ENCODE data around the gene DCHS2. TPM values are rescaled to one million over a fixed set of nuclear protein-coding genes. Genes with fewer than 3 reads are reported as not detected.

DCHS2 gene
- total RNA-seq, 1 experiment from 2014 or later, result 0.40 TPM

DNA sequence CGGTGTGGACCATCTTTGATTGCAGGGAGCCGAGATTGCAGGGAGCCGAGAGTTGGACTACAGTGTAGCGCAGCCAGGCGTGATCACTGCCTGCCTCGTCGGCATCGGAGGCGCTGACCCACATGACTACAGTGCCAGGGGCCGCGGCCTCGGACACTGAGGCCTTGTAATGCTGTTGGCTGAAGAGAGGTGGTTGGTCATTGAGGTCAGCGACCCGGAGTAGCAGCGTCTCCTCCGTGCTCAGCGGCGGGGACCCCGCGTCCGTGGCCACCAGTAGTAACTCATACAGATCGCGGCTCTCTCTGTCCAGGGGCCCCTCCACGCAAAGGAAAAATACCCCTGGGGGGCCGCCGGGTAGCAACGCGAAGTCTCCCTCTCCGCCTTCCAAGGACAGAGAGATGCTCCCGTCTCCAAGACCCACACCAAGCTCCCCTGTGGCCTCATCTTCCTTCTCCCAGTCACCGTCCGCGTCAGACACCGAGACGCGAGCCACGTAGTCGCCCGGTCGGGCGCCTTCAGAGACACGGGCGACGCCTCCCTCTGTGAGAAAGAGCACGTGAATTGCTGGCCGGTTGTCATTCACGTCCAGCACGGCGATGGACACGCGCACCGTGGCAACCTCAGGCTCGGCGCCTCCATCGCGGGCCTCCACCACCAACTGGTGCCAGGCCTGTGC, 1.9 kb downstream of the DCHS2 start:
- no peak for DNase-seq (ENCODE audit: low read depth)

DNA sequence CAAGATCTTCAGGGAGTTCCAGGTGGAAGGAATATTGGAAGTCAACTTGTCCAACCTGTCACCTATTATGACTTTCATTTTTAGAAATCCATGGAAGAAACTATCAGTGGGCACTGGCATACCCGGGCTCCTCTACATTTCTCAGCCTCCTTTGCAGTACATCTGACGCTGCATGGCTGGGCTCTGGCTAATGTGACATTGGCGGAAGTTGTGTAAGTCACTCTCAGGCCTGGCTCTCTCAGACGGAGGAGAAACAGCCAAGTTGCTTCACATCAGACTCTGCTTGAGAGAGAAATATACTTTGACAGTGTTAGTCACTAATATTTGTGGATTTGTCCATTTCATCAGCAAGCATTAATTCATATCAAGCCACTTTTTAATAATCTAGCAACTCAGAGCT, 4.5 kb downstream of the DCHS2 start:
- no peak for DNase-seq (ENCODE audit: low read depth)

DNA sequence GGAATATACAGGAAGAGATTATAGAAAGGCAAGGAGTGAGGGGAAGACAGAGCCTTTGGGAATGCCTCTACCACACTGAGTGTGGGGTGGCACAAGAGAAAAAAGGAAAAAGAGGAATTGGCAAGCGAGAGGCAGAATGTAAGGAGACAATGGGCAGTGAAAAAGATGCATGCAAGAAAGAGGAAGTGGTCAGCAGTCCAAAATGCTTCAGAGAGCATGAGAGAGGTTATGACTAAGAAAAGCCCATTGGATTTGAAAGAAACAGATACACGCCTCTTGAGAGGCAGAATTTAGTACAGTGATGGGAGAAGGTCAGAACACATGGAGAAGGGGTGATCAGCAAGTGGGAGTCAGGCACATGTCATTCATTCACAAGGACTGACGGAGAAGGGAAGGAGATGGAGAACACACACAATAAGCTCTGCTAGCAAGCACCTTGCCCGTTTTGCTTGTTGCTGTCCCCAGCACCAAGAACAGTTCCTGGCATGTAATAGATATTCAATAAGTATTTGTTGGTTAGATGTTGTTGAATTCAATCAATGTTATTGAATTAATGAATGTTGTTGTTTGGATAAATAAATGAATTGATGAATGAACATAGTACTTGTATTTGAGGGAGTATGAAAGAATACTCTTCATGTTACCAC, 6.3 kb downstream of the DCHS2 start:
- no peak for DNase-seq (ENCODE audit: low read depth)

DNA sequence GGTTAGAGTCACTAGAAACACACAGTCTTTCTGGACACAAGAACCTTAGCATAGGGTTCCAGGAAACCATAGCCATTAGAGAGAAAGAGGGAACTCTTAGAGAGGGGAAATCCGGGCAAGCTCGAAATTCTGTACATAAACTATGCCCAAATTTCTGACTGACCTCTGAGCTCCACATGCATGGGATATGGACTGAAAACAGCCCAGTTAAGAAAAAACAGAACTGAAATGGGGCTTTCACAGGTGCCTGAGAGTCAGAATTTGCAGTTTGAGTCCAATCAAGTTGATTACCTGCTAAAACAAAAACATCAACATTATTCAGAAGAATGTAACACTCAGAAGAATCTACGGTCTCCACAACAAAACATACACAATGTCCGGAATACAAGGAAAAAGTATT, 13.1 kb downstream of the DCHS2 start:
- no peak for DNase-seq (ENCODE audit: low read depth)

DNA sequence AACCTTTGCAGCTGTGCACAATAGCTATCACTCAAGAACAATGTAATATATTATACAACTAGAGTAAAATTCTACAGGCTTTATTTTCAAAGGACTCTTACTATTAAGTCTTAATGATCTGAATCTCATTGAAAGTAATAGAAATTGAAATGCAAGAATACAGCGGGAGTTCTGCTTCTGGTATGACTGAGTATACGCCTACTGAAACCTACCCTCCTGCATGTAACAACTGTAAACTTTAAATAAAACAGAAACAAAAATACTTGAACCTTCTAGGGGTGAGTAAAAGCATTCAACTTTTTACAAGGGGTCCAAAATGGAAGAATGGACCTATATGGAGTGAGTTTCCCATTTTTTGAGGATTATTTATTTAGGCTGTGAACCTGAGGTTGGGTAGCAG, 13.5 kb downstream of the DCHS2 start:
- no peak for DNase-seq (ENCODE audit: low read depth)

DNA sequence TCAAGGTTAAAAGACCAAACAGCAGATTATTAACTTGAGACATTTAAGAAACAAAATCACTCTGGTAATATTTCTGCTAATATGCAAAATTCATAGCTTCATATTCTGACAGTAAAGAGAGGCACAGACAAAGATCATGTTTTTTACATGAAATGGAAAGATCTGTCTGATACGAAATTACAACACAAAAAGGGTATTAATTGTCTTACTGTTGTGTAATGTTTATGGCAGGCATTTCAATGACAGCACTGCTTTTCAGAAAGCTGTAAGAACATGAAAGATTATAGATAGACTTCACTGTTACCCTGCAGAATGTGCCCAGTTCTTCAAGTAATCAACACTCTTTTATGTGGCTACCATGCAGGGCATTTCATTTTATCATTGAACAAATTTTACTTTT, 15.4 kb downstream of the DCHS2 start:
- DNase-seq (ENCODE audit: low read depth), result no peak

DNA sequence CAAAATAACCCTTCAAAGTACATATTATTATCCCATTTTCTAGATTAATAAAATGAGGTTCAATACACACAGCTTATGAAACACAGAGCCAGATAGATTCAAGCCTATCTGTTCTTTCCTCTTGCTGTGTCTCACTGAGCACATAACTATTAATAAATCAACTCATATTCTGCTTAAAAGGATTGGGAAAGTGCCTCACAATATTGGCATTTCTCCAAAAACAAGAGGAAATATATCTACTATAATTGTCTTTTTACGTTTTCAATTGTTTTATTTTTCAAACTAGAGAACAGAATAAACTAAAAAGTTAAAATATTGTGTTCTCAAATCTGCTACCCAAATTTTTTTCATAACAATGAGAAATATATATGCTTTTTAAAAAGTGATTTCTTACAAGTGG, 15.8 kb downstream of the DCHS2 start:
- DNase-seq (ENCODE audit: low read depth), result no peak

DNA sequence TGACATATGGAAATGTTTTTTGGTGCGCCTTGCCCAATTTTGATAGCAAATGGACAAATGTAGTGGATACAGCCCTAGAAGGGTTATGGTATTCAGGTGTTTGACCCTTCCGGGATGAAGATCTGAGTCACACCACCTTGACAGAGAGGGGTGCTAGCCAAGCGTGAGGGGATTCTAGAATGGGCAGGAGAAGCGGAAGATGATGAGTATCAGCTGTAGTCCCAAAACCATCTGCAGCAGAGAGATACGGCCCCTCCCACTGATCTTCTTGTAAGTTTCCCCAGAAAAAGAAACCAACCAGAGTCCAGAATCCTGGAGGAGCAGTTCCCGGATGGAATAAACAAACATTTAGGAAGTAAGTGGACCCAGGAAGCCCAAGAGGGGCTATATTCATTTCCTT, 18.1 kb downstream of the DCHS2 start:
- DNase-seq (ENCODE audit: low read depth), result no peak

DNA sequence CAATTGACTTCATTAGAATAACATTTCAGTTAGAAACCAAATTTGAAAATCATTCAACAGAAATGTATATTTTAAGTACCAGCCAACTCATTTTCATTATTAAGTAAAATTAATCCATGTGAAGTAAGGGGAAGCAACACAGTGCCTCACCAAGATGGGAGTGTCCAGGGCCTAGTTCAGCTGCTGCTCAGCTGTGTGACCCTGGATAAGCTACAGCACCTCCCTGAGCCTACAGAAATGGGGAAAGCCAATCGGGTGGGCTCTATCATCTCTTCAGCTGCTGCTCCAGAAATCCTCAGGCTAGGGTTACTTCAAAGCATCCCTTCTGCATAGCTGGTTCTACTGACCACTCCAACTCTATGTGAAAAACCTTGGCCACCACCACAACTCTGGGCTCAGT, 18.7 kb downstream of the DCHS2 start:
- no peak for DNase-seq (ENCODE audit: low read depth)

DNA sequence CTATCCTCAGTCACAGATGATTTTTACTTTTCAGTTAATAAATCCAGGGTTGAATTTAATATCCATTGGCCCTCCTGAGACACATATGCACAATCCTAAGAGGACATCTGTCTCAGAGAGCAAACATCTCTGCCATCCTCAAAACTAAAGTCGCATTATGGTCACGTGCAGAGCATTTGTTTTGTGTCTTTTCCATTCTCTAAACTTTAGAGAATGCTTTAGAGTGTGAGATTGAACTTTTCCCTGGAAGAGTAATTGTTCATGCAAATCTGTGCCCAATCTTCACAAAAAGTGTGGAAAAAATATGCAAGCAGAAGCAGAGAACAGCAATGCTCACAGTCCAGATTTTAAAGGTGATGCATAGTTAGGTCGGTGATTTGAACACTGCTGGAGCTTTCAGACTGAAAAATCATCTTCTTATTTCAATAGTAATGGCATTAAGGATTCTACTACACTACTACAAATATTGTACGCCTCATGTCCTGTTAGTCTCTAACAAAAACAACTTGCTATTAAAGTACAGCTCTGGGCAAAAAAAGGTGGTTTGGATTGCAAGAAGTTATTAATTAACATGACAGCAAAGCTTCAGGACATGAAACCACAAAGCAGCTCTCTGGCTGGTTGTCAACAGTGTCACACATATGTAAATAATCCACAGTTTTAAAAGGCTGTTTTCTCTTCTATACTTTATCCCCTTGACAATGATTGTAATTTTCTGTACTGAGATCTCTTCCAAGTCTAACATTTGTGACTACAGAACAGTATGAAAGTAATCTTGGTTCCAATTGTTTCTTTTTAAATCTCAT, 19.9 kb downstream of the DCHS2 start:
- no peak for DNase-seq (ENCODE audit: low read depth)

DNA sequence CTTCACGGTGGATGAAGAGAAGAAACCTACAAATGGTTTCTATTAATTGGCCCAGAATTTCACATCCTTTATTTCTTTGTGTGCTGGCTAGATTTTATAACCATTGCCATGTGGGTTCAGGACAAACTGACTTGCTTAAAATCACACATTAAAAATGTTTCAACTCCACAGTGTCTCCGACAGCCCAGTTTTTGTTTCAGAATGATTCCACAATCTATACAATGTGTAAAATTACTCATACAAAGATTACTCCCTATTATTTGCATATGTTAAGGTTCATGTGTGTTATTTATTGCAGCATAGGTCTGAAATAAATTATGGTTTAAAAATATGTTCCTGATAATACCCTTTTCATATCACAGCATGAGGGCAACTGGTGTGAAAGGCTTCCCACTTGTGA, 20.6 kb downstream of the DCHS2 start:
- DNase-seq (ENCODE audit: low read depth), result no peak

DNA sequence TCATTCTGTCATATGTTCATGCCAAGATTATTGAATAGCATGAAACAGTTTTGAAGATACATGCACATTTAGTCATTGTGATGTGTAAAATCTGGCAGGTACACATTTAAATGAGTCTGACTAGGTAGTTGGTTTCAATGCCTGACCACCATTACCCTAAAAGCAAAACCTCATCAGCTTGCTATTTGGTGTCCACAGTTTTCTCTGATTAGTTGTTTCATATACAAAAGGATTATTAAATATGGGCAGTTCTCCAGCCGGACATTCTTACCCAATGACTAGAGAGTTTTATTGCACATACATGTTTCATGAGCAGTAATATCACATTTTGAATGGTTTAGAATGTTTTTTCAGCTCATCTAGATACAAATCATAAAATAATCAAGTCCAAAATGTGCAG, 23.7 kb downstream of the DCHS2 start:
- DNase-seq (ENCODE audit: low read depth), result peak; percentile 19

DNA sequence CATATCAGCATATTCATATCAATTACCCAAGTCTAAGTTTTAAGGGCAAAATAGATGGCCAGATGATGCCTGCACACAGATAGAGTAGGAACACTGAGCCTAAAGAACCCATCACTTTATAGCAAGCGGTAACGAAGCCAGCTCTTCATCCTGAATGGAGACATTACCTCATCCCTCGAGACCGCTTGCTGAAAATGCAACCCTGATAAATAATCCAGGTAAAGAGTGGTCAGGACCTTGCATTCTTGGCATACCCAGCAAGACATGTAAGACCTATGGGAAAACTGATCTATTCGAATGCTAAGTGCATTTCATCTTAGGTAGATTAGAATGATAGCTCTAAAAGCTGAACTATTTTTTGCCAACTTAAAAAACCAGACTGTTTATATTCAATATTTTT, 25.3 kb downstream of the DCHS2 start:
- DNase-seq (ENCODE audit: low read depth), result no peak

DNA sequence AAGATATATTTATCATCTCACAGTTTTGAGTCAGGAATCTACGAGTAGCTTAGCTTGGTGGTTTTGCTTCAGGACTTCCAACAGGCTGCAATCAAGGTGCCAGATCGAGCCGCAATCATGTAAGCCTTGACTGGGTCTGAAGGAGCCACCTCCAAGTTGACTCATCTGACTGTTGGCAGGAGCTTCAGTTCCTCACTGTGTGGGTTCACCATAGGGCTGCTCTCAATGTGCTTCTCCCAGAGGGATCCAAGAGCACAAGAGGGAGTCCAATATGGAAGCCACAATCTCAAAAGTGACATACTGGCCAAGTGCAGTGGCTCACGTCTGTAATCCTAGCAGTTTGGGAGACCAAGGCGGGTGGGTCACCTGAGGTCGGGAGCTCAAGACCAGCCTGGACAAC, 26.5 kb downstream of the DCHS2 start:
- peak; percentile 42 for DNase-seq (ENCODE audit: low read depth)

DNA sequence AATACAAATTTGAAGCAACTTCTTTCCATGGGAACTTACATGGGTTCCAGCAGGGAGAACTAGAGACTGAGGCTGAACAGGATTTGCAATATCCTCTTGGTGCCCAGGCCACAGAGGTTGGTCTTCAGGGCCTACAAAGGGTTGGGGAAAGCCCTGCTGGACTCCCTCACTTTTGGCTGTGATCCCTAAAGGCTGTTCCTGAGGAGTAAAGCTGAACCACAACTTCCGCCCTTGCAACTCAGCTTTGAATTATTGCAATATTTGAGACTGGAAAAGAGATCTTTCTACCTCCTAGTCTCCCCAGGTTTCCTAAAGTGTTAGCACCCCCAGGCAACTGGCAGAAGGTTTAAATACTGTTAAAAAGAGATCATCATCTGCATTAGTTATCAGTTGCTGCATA, 26.9 kb downstream of the DCHS2 start:
- peak; percentile 19 for DNase-seq (ENCODE audit: low read depth)

DNA sequence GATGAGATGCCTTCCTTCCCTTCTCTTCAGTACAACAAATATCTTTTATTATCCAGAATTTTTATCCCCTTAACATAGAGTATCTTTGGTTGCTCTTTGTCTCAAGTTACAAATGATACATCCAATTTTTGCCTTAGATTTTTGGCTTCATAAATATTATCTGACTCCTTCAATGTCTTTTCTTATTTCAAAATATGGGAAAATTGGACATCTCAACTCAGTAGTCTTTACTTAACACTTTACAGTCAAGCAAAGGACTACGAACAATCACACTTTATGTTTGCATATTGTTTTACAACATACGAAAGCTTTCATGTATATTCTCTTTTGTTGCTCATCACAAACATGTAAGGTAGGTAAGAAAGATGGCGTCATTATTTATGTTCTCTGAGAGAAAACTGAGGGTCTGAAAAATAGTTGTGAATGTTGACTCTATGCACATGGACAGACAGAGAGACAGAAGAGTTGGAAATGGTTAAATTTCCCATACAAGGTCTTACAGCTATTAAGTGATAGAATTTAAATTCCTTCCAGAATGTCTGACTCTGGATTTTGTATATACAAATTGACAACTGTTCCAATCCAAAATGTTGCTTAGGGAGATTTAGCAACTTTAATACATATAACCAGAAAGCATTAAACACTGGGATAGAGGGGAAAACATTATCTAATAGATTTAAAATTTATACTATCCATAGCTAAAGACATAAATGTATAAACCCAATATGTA, 29.4 kb downstream of the DCHS2 start:
- no peak for DNase-seq (ENCODE audit: low read depth)

DNA sequence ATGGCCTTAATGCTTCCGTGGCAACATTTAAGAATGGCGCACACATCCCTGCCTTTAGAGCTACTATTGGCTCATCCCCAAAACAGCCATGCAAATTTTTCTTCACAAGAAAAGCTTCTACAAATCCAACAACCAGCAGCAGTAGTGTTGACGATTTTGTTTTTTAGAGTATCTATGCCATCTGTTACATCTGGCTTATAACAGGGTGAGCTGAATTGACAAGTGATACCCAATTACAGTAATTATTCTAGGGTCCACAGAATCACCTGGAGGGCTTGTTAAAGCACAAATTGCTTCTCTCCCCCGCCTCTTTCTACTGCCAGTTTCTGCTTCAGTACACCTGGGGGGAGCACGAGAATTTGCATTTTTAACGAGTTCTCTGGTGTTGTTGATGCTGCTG, 34.1 kb downstream of the DCHS2 start:
- DNase-seq (ENCODE audit: low read depth), result no peak

DNA sequence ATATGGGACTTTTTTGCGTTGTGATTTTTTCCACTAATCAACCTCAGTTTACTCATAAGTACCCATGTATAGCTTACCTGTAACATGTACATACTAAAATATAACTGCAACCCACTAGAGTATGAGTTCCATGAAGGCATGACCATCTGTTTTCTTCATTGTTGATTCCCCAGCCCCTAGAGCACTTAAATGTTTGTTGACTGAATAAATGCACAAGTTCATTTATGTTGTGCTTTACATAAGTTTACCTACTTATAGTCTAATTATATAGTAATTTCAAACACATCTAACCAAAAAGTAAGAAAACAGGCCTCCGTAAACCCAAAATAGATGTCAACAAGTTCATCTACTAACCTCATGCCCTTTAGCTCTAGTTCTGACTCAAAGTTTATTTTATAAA, 34.7 kb downstream of the DCHS2 start:
- no peak for DNase-seq (ENCODE audit: low read depth)

DNA sequence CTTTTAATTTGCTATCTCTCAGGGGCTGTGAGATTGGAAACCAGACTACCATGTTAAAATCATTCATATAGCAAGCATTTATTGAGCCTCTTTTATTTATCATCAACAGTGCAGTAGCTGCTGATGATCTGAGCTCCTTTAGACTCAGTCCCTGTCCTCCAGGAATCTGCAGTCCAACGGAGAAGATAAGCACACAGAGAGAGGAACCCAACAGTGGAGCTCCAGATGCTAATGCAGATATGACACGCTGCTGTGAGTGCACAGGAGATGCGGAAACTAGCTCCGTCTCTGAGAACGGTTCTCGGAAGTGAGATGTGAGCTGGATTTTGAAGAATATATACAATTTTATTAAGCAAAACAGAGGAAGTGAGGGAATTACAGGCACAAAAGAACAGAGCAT, 35.4 kb downstream of the DCHS2 start:
- DNase-seq (ENCODE audit: low read depth), result no peak

DNA sequence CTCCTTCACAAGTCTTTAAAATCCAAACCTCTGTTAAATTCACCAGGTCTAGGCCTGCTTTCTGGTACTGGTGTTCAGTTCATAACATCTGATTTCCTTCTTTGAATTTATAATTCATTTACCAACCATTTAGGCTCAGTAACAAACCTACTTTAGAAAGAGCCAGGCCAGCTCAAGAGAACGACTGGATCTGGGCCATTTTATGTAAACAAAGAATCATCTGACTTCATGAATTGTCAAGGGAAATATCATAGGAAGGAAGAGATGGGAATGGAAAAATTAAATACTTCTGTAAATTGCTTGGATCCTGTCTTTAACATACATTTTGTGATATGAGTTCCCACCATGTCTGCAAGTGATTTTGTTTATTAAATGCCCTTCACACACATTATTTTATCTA, 36.5 kb downstream of the DCHS2 start:
- DNase-seq (ENCODE audit: low read depth), result no peak

DNA sequence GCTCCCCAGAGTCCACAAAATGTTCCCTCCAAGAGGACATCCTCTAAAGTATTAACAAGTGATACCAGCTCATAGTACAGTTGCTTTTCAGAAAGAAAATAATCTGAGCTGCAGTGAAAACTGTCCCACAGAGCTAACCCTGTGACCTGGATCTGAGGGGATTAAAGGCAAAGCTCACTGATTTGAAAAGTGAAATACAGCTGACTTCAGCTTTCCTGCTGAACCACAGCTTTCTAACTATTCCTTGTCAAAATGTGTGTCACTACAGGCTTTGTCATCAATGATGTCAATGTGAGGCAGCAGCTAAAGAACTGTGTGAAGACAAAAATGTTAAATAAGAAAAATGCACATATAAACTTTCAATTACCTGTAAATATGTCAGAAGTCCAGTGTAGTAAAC, 36.9 kb downstream of the DCHS2 start:
- no peak for DNase-seq (ENCODE audit: low read depth)

DNA sequence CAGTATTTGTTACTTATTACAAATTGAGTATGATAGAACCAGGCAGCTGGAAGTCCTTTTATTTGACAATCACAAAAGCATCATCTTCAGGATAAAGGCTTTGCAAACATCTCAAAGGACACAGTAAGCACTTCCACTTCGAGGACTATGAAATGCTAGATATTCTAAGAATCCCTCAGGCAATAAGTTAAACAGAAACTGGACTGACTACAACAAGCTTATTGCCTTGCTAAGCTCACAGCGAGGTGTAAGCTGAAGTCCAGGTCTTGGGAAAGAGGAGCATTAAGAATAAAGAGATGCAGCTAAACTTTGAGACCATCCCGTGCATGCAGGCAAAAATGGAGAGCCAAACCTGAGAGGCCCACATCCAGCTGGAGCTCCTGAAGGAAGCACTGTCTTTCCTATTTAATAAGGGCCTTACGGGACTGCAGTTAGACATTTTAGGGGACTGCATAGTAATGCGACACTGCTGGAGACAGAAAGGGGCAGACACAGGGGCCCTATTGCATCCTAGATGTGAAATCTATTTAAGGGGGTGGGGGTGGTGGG, 38.7 kb downstream of the DCHS2 start:
- no peak for DNase-seq (ENCODE audit: low read depth)
